Embryonic facial prominence (tissue), 1 donor: Measurements from ENCODE around the gene SCFD2.
"Not testable (repeated sequence)": the region's sequence is repeated elsewhere in the genome, so short reads cannot be mapped to it uniquely, and the experiment has no call there.

ENCODE experiments used
- DNase-seq: peaks from one replicate; pipeline ENCODE4 v3.0.0-alpha.2; 2016; ENCODE audit errors: extremely low spot score

The SCFD2 gene

GRCh38 chr4:53055274-53055673 lies 310.6 kb downstream of the SCFD2 start:
- DNase-seq: no peak

- no peak for DNase-seq
These were observed 315.5 kb downstream of the SCFD2 start for GRCh38 chr4:53050361-53050774.

GRCh38 chr4:53049528-53049927 lies 316.3 kb downstream of the SCFD2 start:
- DNase-seq: no peak

GRCh38 chr4:53044651-53044960 lies 321.3 kb downstream of the SCFD2 start:
- no peak for DNase-seq

GRCh38 chr4:53043891-53044650 lies 321.8 kb downstream of the SCFD2 start:
- no peak for DNase-seq

- no peak for DNase-seq
These were observed 322.8 kb downstream of the SCFD2 start for GRCh38 chr4:53043055-53043454.

- no peak for DNase-seq
These were observed 325.0 kb downstream of the SCFD2 start for GRCh38 chr4:53040851-53041250.

- no peak for DNase-seq
These were observed 325.4 kb downstream of the SCFD2 start for GRCh38 chr4:53040459-53040815.

- no peak for DNase-seq
These were observed 326.0 kb downstream of the SCFD2 start for GRCh38 chr4:53039741-53040458.

- DNase-seq: peak; percentile 42
These were observed 328.0 kb downstream of the SCFD2 start for GRCh38 chr4:53037892-53038291.

GRCh38 chr4:53032908-53033307 lies 333.0 kb downstream of the SCFD2 start:
- DNase-seq: not testable (repeated sequence)

- DNase-seq: no peak
These were observed 339.6 kb downstream of the SCFD2 start for GRCh38 chr4:53026233-53026632.

GRCh38 chr4:53023677-53024299 lies 342.1 kb downstream of the SCFD2 start:
- DNase-seq: no peak

GRCh38 chr4:53022513-53023100 lies 343.3 kb downstream of the SCFD2 start:
- no peak for DNase-seq

- no peak for DNase-seq
These were observed 343.9 kb downstream of the SCFD2 start for GRCh38 chr4:53021754-53022512.

- no peak for DNase-seq
These were observed 346.1 kb downstream of the SCFD2 start for GRCh38 chr4:53019485-53020382.

GRCh38 chr4:53018471-53018870 lies 347.4 kb downstream of the SCFD2 start:
- DNase-seq: no peak

GRCh38 chr4:53016099-53016820 lies 349.6 kb downstream of the SCFD2 start:
- no peak for DNase-seq

- peak; percentile 84 for DNase-seq
These were observed 350.2 kb downstream of the SCFD2 start for GRCh38 chr4:53015681-53016080.

GRCh38 chr4:53014881-53015280 lies 351.0 kb downstream of the SCFD2 start:
- no peak for DNase-seq
